Stimulated activated naive CD8-positive, alpha-beta T cell treated with anti-CD3 and anti-CD28 coated beads, Interleukin-15, Interleukin-2, amounts not matched to agents 100 ng/mL and 50 ng/mL, for 24 hours (primary cell): ENCODE results near the gene OR10A3.

ENCODE experiments used
- H3K27ac Mint-ChIP-seq: one replicate; pipeline ENCODE4 v1.8.0; 2021; ENCODE audit warnings: mild to moderate bottlenecking, mixed read lengths
- H3K27me3 Mint-ChIP-seq: one replicate; pipeline ENCODE4 v1.8.0; 2021; ENCODE audit warnings: mixed read lengths
- H3K36me3 Mint-ChIP-seq: one replicate; pipeline ENCODE4 v1.8.0; 2021; ENCODE audit warnings: low read depth, mixed read lengths
- H3K4me1 Mint-ChIP-seq: one replicate; pipeline ENCODE4 v1.8.0; 2021; ENCODE audit warnings: low read depth, mixed read lengths
- H3K4me3 Mint-ChIP-seq: one replicate; pipeline ENCODE4 v1.8.0; 2021; ENCODE audit warnings: mild to moderate bottlenecking, mixed read lengths
- H3K9me3 Mint-ChIP-seq: one replicate; pipeline ENCODE4 v1.8.0; 2021; ENCODE audit warnings: mixed read lengths

Gene OR10A3

GRCh38 chr11:7965386-7965785, 23.9 kb upstream of the OR10A3 start, which contains the start of gene NLRP10:
Gene NLRP10, minus strand, starts transcription at chr11:7965447. Its CDS starts 1,952 bp downstream, at chr11:7963495.
- Mint-ChIP-seq H3K27ac (no peak within 1 kb of the TSS), H3K4me3 (no peak within 1 kb of the TSS), H3K36me3 (no peaks in the 10 kb centered on the region), H3K9me3 (no peaks in the 10 kb centered on the region), H3K4me1 (no peaks in the 10 kb centered on the region), H3K27me3 (peaks cover 23% of the 10 kb centered on the region)

DNA sequence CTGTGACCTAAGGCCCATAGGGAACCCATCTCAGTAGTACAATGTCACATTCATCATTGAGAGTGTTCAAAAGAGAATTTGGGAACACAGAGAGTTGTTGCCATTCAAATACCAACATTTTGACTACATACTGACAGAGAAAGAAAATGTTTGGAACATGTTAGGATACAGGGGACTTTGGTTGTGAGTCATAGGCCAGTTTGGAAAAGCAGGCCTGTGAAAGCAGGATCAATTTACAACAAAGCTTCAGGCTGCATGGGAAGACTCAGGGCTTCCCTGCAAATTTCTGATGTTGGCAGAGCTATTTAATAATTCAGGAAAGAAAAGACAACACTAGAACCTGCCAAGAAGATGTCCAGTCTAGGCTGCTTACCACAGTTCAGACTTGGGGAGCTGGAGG, 23.4 kb upstream of the OR10A3 start:
- Mint-ChIP-seq H3K36me3 (no peaks in the 10 kb centered on the region), H3K27ac (no peak overlapping the region), H3K4me3 (no peak overlapping the region), H3K9me3 (no peaks in the 10 kb centered on the region), H3K27me3 (peaks cover 23% of the 10 kb centered on the region), H3K4me1 (no peaks in the 10 kb centered on the region)

- H3K4me3 Mint-ChIP-seq: no peak overlapping the region
- H3K36me3 Mint-ChIP-seq: no peaks in the 10 kb centered on the region
- H3K4me1 Mint-ChIP-seq: no peaks in the 10 kb centered on the region
- H3K9me3 Mint-ChIP-seq: no peaks in the 10 kb centered on the region
- H3K27me3 Mint-ChIP-seq: peaks cover 27% of the 10 kb centered on the region
- no peak overlapping the region for H3K27ac Mint-ChIP-seq
Measured at GRCh38 chr11:7964261-7964660, 22.8 kb upstream of the OR10A3 start.

GRCh38 chr11:7955191-7955590, 13.7 kb upstream of the OR10A3 start:
- Mint-ChIP-seq H3K27me3 (peaks cover 23% of the 10 kb centered on the region), H3K9me3 (no peaks in the 10 kb centered on the region), H3K4me1 (no peaks in the 10 kb centered on the region), H3K4me3 (no peak overlapping the region), H3K36me3 (no peaks in the 10 kb centered on the region), H3K27ac (no peak overlapping the region)

DNA sequence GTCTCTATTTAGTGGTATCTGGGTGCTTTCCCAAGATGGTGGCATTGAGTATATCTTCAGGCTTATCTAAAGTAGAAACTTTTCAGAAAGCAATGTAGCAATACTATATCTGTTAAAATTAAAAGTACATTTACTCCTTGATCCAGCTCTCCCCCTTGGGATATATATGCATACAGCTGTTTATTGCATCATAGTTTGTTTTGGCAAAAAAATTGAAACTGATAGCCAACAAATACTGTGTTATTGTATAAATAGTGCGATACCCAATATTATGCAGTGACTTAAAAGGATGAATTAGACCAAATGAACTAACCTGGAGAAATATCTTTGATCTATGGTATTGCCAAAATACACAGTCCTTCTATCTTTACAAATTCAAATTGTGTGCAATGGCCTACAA, 8.4 kb upstream of the OR10A3 start:
- Mint-ChIP-seq H3K9me3 (no peaks in the 10 kb centered on the region), H3K27me3 (peaks cover 31% of the 10 kb centered on the region), H3K27ac (no peak overlapping the region), H3K4me3 (no peak overlapping the region), H3K4me1 (no peaks in the 10 kb centered on the region), H3K36me3 (no peaks in the 10 kb centered on the region)

DNA sequence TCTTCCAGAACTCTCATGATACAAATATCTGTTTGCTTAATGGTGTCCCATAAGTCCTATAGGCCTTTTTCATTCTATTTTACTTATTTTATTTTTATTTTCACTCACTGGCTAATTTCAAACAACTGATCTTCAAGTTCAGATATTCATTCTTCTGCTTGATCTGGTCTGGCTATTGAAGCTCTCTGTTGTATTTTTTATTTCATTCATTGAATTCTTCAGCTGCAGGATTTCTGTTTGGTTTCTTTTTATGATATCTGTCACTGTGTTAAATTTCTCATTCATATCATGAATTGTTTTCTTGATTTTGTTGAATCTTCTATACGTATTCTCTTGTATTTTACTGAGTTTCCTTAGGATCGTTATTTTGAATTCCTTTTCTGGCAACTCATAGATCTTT, 2.6 kb upstream of the OR10A3 start:
- H3K27me3 Mint-ChIP-seq: peaks cover 26% of the 10 kb centered on the region
- peaks cover 17% of the 10 kb centered on the region for H3K9me3 Mint-ChIP-seq
- H3K4me1 Mint-ChIP-seq: no peaks in the 10 kb centered on the region
- no peak overlapping the region for H3K4me3 Mint-ChIP-seq
- H3K36me3 Mint-ChIP-seq: no peaks in the 10 kb centered on the region
- H3K27ac Mint-ChIP-seq: no peak overlapping the region

GRCh38 chr11:7941146-7941545, 362 bp downstream of the OR10A3 start:
- Mint-ChIP-seq H3K4me1 (no peaks in the 10 kb centered on the region), H3K27me3 (peaks cover 16% of the 10 kb centered on the region), H3K27ac (no peak overlapping the region), H3K9me3 (peaks cover 17% of the 10 kb centered on the region), H3K36me3 (no peaks in the 10 kb centered on the region), H3K4me3 (no peak overlapping the region)

- Mint-ChIP-seq H3K36me3 (no peaks in the 10 kb centered on the region), H3K27me3 (peaks cover 32% of the 10 kb centered on the region), H3K4me3 (no peak overlapping the region), H3K4me1 (no peaks in the 10 kb centered on the region), H3K9me3 (peaks cover 4% of the 10 kb centered on the region), H3K27ac (no peak overlapping the region)
Measured at GRCh38 chr11:7936615-7937014, 4.9 kb downstream of the OR10A3 start.

DNA sequence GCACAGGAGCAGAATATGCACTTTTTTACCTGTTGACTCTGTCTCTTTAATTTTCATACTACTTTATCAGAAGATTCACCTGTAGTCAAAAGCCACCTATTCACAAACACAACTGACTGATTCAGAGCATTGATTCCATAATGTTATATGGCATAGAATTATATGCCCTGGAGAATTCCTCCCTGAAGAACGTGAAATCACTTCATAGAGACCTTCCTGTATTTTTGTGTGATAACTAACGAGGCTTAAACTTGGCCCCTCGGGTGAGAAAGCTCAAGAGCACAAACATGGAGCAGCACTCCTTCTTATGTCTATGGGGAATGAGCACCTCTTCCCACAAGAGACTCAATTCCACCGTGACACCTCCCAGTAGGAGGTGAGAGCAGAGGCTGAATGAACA, 10.3 kb downstream of the OR10A3 start, which contains the start of gene OR10A6:
Gene OR10A6 (minus strand): TSS at position 101 of the 400 bp plus-strand sequence. CDS start 2,606 bp downstream, outside the sequence.
- no peaks in the 10 kb centered on the region for H3K36me3 Mint-ChIP-seq
- no peak within 1 kb of the TSS for H3K4me3 Mint-ChIP-seq
- no peak within 1 kb of the TSS for H3K27ac Mint-ChIP-seq
- H3K4me1 Mint-ChIP-seq: no peaks in the 10 kb centered on the region
- peaks cover 39% of the 10 kb centered on the region for H3K27me3 Mint-ChIP-seq
- peaks cover 3% of the 10 kb centered on the region for H3K9me3 Mint-ChIP-seq

- Mint-ChIP-seq H3K27ac (no peak overlapping the region), H3K4me1 (no peaks in the 10 kb centered on the region), H3K36me3 (no peaks in the 10 kb centered on the region), H3K4me3 (no peak overlapping the region), H3K27me3 (peaks cover 38% of the 10 kb centered on the region), H3K9me3 (peaks cover 6% of the 10 kb centered on the region)
Measured at GRCh38 chr11:7927635-7928034, 13.9 kb downstream of the OR10A3 start.

DNA sequence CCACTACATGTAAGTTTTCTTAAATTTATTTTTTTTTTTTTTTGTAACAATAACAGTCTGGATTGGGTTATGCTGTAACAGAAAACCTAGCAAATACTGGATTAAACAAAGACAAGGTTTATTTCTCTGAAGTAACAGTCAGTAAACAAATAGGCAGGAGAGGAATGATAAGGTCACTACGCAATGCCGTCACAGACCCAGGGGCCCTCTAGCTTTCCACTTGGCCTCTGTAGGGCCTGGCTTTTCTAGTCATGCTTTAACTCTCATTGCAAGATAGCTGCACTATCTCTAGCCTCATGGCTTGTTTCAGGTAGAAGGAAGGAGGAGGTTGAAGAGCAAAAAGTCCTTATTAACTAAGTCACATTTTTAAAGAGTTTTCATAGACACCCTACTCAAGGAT, 17.0 kb downstream of the OR10A3 start:
- peaks cover 6% of the 10 kb centered on the region for H3K9me3 Mint-ChIP-seq
- no peak overlapping the region for H3K4me3 Mint-ChIP-seq
- no peaks in the 10 kb centered on the region for H3K36me3 Mint-ChIP-seq
- H3K27ac Mint-ChIP-seq: no peak overlapping the region
- peaks cover 25% of the 10 kb centered on the region for H3K27me3 Mint-ChIP-seq
- no peaks in the 10 kb centered on the region for H3K4me1 Mint-ChIP-seq

GRCh38 chr11:7918141-7918540, 23.4 kb downstream of the OR10A3 start:
- H3K27me3 Mint-ChIP-seq: no peaks in the 10 kb centered on the region

DNA sequence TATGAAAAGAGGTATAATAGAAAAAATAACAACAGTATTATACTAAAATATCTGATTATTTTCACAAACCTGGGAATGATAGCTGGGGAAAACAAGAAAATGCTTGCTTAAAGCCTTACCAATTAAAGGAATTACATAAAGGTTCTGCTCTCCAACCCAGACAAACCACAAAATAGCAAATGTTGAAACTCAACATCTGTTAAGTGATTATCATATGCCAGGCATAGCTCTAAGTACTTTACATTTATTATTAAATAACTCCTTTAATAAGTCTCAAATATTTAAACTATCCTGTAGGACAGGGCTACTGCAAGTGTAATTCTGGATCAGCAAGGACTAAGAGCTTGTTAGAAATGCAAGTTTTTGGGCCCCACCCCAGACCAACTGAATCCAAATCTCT, 30.5 kb downstream of the OR10A3 start:
- H3K27ac Mint-ChIP-seq: no peak overlapping the region
- H3K9me3 Mint-ChIP-seq: no peaks in the 10 kb centered on the region
- no peaks in the 10 kb centered on the region for H3K36me3 Mint-ChIP-seq
- no peaks in the 10 kb centered on the region for H3K4me1 Mint-ChIP-seq
- peaks cover 23% of the 10 kb centered on the region for H3K27me3 Mint-ChIP-seq
- H3K4me3 Mint-ChIP-seq: no peak overlapping the region

More at GRCh38 chr11:7918141-7918540, 23.4 kb downstream of the OR10A3 start:
- no peaks in the 10 kb centered on the region for H3K4me1 Mint-ChIP-seq
- H3K27ac Mint-ChIP-seq: no peak overlapping the region
- no peaks in the 10 kb centered on the region for H3K9me3 Mint-ChIP-seq
- no peak overlapping the region for H3K4me3 Mint-ChIP-seq
- no peaks in the 10 kb centered on the region for H3K36me3 Mint-ChIP-seq

DNA sequence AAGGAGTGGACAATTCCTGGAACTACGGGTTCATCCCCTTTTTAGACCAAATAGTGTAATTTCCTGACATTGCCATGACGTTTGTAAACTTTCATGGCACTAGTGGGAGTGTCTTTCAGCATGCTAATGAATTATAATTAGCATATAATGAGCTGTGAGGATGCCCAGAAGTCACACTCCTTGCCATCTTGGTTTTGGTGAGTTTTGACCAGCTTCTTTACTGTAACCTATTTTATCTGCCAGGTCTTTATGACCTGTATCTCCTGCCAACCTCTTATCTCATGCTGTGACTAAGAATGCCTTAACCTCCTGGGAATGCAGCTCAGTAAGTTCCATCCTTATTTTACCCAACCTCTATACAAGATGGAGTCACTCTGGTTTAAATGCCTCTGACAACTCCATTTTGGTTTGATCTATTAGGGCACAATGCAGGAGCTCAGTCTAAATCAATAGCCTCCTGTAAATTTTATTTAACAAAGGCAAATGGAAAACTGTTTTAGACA, 31.2 kb downstream of the OR10A3 start:
- Mint-ChIP-seq H3K36me3 (no peaks in the 10 kb centered on the region), H3K9me3 (no peaks in the 10 kb centered on the region), H3K4me1 (no peaks in the 10 kb centered on the region), H3K27me3 (peaks cover 23% of the 10 kb centered on the region), H3K4me3 (no peak overlapping the region), H3K27ac (no peak overlapping the region)

DNA sequence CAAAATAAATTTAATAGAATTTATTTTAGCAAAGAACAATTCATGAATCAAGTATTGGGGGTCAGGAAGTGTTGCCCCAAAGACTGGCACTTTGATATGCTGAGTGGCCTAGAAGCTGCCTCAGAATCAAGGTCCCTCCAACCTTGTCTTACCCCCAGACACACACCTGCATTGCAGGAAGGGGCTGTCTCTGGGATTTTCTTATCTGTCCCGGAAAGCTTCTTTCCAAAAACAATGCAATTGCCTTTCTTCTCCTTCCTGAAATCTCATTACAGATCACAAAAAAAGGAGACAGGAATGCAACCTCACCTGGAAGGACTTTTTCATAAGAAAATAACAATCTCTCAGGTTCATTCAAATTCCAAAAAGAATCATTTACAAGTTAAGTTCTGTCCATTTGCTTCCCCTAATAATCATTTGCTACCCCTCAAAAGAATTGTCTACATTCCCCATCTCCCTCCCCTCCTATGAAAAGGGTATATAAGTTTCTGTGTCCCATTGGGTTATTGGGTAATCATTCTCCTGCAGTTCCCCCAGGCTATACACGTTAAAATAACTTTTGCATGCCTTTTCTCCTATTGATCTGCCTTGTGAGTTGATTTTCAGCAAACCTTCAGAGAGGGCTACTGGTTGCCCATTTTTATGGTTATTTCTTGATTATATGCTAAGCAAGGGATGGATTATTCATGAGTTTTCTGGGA, 31.8 kb downstream of the OR10A3 start:
- Mint-ChIP-seq H3K27ac (no peak overlapping the region), H3K9me3 (no peaks in the 10 kb centered on the region), H3K4me3 (no peak overlapping the region), H3K36me3 (no peaks in the 10 kb centered on the region), H3K27me3 (peaks cover 23% of the 10 kb centered on the region), H3K4me1 (no peaks in the 10 kb centered on the region)

DNA sequence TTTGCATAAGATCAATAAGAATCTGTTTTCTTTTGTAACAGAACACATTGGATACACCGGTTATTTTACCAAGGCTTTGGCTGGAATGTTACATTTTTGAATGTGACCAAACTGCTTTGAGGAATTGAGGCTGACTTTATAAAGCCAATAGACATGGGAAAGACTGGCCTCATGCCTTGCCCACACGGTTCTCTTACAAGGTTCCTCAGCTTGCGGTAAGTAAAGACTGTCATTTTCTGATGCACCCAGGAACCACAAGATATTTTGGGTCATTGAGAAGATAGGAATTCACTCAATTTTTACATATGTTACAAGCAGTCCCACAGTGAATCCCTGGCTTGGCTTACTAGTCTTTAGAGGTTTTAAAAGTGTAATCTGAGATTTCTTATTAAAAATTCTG, 34.4 kb downstream of the OR10A3 start:
- H3K9me3 Mint-ChIP-seq: no peaks in the 10 kb centered on the region
- no peaks in the 10 kb centered on the region for H3K36me3 Mint-ChIP-seq
- no peak overlapping the region for H3K27ac Mint-ChIP-seq
- H3K4me1 Mint-ChIP-seq: no peaks in the 10 kb centered on the region
- peaks cover 33% of the 10 kb centered on the region for H3K27me3 Mint-ChIP-seq
- no peak overlapping the region for H3K4me3 Mint-ChIP-seq
